HG02642 (cell line): ENCODE results near the gene SPOCK1.

Experiments
- ATAC-seq: cut with Tn5 transposase; IDR thresholded peaks from one replicate; pipeline ENCODE4 v1.9.1; 2021; ENCODE audit warnings: mild to moderate bottlenecking; ENCODE audit not compliant: unreplicated experiment, poor library complexity

The SPOCK1 gene

DNA sequence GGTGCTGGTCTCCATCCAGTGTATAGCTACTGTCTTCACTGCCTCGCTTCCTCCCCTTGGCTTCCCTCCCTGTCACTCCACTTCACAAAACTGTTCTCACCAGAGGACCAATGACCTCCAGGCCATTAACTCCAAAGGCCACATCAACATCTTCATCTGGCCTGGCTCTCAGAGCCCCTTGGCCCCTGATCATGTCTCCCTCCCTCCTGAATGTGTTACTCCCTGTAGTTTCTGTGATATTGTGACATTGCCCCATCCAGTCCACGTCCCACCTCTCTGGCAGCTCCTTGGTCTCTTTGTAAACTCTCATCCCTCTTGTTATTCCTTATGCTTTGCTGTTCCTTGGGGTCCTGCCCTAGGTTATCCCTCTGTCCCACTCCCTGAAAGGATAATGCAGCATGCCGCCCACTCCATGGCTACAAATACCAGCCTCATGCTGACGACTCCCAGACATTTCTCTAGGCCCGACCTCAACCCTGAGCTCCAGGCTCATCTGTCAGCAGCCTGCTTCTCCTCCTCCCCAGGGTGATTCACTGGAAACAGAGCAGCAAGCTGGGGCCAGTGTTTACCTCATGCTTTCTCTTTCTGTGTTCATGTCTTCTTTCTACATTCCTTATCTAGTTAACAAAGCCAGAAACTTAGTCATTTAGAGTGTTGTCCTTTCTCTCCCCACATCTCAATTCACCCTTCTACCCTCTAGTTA is 312.2 kb downstream of the SPOCK1 start:
- no peak for ATAC-seq

DNA sequence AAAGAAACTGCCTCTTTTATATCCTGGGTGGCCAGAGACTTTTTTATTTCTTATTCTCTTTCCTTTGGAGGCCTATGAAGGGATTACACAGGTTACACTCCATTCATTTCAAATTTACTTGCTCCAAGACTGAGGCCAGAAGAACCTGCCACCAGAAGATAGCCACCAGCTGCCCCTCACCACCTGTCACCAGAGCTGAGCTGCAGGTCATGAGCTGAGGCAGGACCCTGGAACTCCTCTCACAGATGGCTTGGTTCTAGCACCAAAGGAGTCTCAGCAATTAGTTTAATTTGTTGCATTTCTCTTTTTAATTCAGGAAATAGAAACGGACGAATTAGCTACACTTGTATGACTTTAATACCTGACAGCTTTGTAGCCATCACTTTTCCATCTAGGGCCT is 313.9 kb downstream of the SPOCK1 start:
- ATAC-seq, result no peak

DNA sequence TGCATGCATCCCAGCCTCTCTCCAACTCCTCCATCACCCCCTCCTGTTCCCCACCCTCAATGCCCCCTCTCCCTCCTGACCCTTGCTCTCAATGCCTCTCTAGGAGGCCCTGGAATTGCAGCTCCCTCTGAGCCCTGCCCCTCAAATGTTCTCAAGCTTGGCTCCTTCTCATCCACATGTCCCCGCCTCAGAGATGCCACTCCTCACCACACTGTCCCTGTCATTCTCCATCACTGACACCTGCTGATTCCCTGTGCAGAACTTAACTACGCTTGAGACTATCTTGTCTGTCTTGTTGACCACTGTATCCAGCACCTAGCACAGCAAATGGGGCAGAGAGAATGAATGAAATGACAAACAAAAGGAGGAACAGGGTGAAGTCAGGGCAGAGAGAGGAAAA is 314.4 kb downstream of the SPOCK1 start:
- ATAC-seq, result no peak

DNA sequence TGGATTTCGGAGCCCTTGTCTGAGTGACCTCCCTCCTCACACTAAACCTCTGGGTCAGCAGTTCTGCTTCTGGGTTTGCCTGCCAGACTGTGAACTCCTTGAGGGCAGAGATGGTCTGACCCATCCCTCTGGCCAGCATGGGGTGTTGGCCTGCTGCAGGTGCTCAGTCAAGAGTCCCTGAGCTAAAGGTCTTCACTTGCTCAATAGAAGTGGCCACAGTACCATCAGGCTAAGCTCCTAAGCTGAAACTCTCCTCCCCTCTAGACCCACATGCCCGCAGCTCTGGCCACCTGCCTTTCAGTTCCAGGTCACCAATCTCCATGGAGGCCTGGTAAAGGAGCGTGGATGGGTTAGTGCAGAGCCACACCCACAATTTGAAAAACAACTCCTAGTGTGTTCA is 316.6 kb downstream of the SPOCK1 start:
- ATAC-seq, result no peak

DNA sequence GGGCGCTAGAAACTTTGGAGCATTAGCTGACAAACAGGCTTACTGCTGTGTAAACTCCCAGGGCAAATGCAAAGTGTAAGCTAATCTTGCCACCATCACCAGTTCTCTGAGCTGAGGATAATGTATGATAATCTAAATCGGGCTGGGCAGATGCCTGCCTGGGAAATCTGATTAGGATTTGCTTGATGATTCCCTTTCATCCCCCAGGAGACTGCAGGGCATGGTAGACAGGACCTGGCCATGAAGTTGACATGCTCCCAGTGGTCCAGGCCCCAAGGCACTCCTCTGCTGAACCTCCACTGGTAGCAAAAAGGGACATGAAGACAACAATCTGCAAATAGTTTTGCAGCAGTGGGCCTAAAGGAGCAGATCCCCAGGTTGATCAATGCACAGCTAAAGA is 317.5 kb downstream of the SPOCK1 start:
- no peak for ATAC-seq

DNA sequence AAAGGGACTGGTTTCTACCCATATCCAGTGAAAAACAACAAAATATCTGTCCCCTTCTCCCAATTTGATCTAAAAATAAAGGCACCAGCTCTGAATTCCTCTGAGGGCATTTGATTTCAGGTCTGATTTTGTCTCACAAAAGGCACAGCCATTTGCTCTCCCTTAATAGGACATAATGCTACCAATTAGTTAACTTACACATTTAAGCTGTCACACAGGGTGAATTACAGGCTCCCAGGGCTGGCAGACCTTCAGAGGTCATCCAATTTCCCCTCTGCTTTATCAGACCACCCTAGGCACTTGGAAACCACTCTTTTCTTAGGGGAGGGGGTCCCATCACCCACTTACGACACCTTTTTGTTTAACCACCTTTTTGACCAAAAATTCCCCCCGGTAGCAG is 319.9 kb downstream of the SPOCK1 start:
- no peak for ATAC-seq

DNA sequence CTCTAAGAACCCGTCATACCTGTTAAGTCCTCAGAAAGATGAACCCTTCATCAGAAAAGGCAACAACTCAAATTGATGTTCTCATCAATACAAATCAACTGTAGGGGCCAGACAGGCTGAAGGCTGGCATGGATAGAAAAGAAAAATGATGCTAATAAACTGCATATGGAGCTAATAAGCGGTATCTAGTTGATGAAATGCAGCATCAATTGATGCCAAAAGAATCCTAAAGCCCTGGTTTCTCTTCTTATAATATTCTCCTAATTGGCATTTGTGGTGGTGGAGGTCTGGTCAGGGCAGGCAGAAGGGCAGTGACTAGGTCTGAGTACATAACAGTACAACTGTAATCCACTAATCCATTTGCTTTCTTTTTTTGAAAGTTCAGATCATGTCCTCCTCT is 322.5 kb downstream of the SPOCK1 start:
- ATAC-seq, result no peak

DNA sequence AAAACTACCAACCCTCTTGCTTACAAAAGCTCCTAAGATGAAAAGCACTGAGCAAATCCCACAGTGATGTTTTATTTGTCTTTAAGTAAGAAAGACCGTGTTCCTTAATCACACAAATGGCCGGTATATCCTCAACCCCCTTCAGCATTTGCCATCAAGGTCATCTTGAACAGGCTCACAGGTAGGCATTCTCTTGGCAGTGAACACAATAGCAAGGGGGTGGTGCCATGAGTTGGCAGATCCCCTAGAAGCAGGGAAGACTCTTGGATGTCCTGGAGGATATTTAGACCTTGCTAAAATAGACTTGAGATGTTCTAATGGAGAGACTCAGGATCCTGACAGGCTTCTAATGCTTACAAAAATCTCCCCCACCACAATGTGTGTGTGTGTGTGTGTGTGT is 323.0 kb downstream of the SPOCK1 start:
- no peak for ATAC-seq

DNA sequence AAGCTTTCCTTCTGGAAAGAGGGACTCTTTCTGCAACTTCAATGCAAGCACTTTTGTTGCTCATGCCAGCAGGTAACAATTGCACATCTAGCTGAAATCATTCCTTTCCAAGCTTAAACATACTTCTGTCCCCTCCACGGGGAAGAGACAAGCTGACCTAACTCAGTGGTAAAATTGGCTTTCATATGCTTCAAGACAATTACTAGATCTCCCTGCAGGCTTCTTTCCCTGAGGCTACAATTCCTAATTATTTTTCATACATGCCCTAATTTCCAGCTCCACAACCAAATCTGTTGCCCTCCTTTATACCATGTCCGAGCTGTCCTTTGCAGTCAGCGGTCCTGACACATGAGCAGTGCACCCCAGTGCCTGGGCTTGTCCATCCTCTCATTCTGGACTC is 324.9 kb downstream of the SPOCK1 start:
- no peak for ATAC-seq

DNA sequence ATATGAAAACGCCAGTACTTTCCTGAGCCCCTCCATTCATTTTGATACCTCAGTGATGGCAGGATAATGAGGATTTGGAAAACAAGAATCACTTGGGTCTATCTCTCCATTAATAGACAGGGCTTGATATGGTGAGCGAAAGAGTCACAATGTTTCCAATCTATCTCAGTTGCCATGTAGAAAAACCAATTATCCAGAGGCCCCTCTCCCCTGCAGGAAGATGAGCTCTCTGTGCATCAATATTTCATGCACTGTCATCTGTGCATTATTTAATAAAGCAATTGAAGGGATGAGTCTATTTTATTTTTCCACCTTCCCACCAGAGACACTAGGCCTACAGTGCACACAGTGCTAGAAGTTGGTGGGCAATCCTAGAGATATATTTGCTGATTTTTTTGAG is 326.9 kb downstream of the SPOCK1 start:
- no peak for ATAC-seq

DNA sequence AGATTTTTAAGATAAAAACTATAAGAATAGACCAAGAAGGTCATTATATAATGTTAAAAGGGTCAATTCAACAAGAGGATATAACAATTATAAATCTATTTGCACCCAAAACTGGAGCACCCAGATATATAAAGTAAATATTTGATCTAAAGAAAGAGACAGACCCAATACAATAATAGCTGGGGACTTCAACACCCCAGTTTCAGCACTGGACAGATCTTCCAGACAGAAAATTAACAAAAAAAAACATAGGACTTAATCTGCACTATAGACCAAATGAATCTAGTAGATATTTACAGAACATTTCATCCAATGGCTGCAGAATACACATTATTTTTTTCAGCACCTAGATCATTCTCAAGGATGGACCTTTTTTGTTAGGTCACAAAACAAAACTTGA is 331.9 kb downstream of the SPOCK1 start:
- no peak for ATAC-seq

DNA sequence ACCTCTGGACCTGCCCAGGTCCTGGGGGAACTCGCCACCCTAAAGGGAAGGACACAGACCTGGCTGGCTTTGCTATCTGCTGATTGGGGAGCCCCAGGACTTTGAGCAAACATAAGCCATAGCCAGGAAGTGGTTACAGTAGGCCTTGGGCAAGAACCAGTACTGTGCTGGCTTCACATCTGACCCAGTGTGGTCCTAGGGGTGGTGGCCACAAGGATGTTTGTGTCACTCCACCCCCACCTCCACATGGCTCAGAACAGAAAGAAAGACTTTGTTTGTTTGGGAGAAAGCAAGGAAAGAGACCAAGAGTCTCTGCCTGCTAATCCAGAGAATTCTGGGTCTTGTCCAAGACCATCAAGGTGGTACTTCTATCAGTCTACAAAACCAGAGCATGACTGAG is 334.2 kb downstream of the SPOCK1 start:
- ATAC-seq, result no peak

DNA sequence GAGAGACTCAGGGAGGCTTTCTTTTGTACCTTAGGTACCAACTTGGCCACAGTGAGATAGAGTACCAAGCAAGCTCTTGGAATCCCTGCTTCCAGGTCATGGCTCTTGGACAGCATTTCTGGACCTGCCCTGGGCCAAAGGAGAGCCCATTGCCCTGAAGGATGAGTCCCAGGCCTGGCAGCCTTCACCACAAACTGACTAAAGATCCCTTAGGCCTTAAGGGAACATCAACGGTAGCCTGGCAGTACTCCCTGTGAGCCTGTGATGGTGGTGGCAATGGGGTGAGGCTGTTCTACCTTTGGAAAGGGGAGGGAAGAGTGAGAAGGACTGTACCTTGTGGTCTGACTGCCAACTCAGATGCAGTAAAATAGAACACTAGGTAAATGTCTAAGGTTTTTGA is 334.6 kb downstream of the SPOCK1 start:
- ATAC-seq, result no peak

DNA sequence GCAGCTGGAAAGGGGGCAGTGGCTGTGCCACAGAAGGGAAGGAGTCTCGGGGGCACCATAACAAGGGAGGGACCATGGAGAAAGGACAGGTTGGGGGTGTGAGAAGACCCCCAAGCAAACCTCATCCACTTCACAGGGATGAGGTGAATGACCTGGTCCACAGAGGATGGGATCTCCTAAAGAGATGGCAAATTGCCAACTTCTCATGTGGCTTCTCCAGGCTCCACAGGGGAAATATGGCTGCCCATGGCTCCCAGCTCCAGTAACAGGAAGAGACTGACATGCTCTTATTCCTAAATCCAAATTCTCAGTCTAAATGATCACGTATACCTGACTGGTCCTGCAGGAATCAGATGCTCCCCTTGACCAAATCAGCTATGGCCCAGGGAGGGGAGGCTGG is 340.4 kb downstream of the SPOCK1 start:
- ATAC-seq, result no peak

DNA sequence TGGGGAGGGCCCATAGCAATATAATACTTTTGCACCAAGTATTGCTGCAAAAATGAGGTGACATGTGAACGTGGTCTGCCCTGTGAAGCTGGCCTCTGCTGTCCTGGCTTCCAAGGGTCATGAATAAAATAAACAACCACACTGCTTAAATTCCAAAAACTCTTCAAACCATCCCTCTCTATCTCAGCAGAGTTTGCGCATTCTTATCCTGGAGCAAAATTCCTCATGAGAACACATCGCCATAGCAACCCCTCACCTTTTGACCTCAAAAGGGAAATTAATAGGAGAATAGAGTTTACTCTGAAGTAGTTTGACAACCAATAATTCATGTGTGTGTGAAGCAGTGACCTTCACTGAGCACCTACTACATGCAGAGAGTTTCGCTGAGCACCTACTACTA is 342.9 kb downstream of the SPOCK1 start:
- no peak for ATAC-seq

DNA sequence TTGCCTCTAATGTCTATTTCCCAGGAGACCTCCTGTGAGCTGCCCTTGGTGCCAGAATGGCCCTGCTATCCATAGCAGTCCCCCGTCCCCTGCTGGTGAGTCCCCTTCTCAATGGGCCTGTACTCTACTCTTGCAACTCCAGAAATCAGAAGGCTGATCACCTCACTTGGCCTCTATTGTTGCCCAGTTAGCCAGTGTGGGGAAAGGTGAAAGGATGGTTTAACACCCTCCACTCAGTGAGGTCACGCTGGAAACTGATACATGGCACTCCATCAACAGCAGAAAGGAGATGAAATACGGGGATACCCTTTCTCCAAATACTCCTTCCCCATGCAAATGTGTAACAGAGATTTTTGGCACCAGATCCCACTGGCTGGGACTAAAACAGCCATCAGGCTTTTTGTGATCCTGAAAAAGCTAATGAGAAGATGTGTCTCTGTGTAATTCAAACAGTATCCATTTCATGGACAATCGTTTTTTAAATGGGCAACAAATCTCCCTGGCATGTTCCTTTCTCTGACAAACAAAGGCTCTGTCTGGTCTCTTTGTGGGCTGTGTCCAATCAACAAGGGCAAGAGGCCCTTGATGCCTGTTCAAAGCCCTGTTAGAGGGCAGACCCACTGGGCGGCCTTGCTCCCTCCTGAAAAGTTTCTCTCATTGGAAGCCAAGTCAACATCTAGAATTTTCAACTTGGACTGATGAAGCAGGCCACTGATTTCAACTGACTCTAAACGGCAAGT is 343.7 kb downstream of the SPOCK1 start:
- ATAC-seq, result no peak

DNA sequence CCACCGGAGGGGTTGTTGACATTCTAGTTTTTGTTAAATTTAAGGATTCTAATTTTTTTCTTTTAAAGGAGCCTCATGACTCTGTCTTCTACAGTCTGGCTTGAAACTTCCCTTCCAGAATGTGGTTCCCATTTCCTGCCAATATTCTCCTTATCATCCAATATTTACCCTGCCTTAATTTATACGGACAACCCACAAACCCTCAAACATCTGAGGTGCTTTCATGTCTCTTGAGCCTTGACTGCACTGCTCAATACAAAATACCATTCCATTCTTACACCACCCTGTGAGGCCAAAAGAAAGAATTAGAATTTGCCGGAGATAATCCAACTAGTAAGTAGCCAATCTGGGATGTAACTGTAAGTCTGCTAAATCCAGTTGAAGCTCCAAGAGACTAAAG is 346.5 kb downstream of the SPOCK1 start:
- no peak for ATAC-seq

DNA sequence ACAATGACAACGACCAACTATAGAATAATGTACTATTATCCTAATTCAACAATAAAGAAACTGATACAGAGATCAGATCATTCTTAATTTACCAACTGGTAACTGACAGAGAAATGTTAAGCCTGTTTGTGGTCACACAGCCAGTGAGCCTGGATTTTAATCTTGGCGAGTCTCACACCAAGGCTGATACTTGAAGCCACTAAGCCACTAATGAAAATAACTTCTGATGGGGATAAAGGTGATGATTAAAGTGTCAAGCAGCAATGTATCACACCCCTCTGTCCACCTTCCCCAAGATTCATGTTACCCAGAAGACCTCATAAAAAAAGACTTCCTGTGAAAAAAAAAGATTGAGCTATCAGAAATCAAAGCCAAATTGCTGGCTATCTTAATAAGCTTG is 350.5 kb downstream of the SPOCK1 start:
- no peak for ATAC-seq

DNA sequence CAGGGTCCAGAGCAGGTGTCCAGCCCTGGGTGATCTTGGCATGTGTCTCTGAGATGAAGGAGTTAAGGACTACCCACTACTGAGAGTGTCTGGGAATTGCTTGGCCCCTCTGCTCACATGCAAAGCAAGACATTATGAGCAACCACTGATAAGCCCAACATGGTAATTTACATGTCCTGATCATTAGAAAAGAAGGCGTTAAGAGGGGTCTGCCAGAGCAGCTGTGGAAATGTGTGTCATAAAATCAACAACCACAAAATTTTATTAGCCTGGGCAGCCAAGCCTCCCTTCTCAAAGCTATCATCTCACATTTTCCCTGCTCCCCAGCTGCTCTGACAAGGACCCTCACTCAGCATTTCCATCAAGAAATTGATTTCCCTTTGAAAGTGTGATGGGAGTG is 351.0 kb downstream of the SPOCK1 start:
- no peak for ATAC-seq

DNA sequence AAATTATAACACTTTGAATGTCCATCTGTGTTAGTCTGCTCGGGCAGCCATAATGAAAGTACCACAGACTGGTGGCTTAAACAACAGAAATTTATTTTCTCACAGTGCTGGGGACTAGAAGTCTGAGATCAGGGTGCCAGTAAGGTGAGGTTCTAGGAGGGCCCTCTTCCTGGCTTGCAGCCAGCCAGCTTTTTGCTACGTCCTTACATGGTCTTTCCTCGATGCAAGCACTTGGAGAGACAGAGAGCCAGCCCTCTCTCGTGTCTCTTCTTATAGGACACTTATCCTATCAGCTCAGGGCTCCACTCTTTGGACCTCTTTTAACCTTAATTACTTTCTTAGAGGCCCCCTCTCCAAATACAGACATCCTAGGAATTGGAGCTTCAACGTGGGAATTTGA is 351.8 kb downstream of the SPOCK1 start:
- ATAC-seq, result no peak

DNA sequence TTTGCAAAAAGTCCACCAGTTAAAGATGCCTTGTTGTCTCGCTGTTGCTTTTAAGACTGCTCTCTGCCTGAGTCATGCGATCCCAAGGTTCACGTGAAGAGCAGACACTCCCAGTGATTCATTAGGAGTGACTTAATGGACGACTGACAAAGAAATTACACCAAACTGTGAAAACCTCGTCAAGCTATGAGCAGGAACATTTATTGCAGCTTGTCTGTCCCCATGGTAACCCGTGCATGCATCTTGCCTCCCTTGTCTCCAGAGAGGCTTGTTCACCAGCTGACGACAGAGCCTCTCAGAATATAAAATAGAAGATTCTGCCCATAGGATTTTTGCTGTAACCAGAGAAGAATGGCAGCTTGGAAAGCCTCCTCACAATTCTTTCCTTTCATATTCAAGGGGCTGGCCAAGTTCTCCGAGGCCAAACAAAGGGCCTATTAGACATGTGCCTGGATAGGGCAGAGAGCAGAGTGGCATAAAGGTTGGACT is 352.7 kb downstream of the SPOCK1 start:
- ATAC-seq, result no peak

DNA sequence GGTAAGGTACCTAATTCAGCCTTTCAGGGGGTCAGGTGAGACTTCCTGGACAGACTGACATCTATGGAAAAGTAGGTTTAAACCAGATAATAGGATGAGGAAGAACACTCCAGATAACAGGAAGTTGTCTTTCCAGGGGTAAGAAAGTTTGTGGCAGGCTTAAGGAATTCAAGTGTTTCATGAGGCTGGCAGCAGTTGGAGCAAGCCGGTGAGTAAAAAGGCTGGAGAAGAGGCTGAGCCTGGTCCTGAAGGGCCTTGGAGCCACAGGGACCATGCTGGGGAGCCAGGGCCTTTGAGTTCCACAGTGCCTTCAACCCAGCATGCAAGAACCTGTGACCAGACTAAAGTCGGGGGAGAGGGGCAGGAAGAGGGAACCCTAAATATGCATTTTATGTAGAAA is 353.4 kb downstream of the SPOCK1 start:
- no peak for ATAC-seq
